ENCODE results near the gene MCEMP1. TPM values are rescaled to one million over a fixed set of nuclear protein-coding genes. Genes with fewer than 3 reads are reported as not detected.

Gene MCEMP1
- total and polyA plus RNA-seq, 2 experiments from 2014 or later = not detected

DNA sequence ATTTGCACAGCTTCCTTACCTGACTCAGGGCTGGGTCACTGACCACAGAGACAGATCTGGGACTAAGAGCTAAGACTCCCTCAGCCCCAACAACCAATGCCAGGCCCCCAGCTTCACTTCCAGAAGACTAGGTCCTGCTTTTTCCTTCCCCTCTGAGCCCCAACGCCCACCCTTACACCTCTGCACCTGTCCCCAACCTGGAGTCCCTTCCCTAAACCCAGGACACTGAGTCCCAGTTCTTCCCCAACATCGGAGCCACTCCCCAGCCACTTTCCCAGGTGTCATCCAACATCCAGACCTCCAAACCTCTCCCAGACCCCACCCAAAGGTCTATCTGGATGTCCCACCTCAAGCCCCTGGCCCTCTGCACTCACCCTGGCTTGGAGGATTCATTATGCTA is 22.1 kb downstream of the MCEMP1 start (continued):
- no peak for TF ChIP-seq ETS1 (IDR thresholded peaks at IDR 0.05)
- TF ChIP-seq, protein P1, sequence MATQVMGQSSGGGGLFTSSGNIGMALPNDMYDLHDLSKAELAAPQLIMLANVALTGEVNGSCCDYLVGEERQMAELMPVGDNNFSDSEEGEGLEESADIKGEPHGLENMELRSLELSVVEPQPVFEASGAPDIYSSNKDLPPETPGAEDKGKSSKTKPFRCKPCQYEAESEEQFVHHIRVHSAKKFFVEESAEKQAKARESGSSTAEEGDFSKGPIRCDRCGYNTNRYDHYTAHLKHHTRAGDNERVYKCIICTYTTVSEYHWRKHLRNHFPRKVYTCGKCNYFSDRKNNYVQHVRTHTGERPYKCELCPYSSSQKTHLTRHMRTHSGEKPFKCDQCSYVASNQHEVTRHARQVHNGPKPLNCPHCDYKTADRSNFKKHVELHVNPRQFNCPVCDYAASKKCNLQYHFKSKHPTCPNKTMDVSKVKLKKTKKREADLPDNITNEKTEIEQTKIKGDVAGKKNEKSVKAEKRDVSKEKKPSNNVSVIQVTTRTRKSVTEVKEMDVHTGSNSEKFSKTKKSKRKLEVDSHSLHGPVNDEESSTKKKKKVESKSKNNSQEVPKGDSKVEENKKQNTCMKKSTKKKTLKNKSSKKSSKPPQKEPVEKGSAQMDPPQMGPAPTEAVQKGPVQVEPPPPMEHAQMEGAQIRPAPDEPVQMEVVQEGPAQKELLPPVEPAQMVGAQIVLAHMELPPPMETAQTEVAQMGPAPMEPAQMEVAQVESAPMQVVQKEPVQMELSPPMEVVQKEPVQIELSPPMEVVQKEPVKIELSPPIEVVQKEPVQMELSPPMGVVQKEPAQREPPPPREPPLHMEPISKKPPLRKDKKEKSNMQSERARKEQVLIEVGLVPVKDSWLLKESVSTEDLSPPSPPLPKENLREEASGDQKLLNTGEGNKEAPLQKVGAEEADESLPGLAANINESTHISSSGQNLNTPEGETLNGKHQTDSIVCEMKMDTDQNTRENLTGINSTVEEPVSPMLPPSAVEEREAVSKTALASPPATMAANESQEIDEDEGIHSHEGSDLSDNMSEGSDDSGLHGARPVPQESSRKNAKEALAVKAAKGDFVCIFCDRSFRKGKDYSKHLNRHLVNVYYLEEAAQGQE (IDR thresholded peaks at IDR 0.05; ENCODE audit: unreplicated experiment) = no peak
- no peak for TF ChIP-seq ZNF114 (CRISPR knock-in tag; IDR thresholded peaks at IDR 0.05)
- no peak for TF ChIP-seq EZH2 (IDR thresholded peaks at IDR 0.05; ENCODE audit: low read depth, unreplicated experiment)
- no peak for TF ChIP-seq POLR2AphosphoS5 (IDR thresholded peaks at IDR 0.05; ENCODE audit: low read depth)
- TF ChIP-seq CREB1 (CRISPR knock-in tag; IDR thresholded peaks at IDR 0.05; ENCODE audit: low read depth) = no peak
- TF ChIP-seq EZH2phosphoT487 (IDR thresholded peaks at IDR 0.05; ENCODE audit: unreplicated experiment) = no peak
- TF ChIP-seq NANOG (IDR thresholded peaks at IDR 0.05; ENCODE audit: borderline replicate concordance) = no peak
- TF ChIP-seq STAT1 (IDR thresholded peaks at IDR 0.05; ENCODE audit: unreplicated experiment) = no peak
- no peak for TF ChIP-seq JUNB (IDR thresholded peaks at IDR 0.05; ENCODE audit: unreplicated experiment)
- TF ChIP-seq ZNF331 (CRISPR knock-in tag; IDR thresholded peaks at IDR 0.05; ENCODE audit: low read depth) = no peak
- TF ChIP-seq CTCF (conservative IDR thresholded peaks at IDR 0.05; ENCODE audit: low read depth in 2 of 2) = no peak

All from GM23338 (cell line).